ENCODE results near the gene GTPBP6. TPM values are rescaled to one million over a fixed set of nuclear protein-coding genes. Genes with fewer than 3 reads are reported as not detected.
A peak's percentile ranks its signal among the peaks of the same experiment; 100 is the strongest.

GTPBP6 gene
- total and polyA plus RNA-seq, 12 donors: 5.3 to 57.1 (median 38.1) TPM

- no peaks in the 10 kb centered on the region for H3K4me1 ChIP-seq (replicated peaks in 1 of 2)
- TF ChIP-seq CTCF (IDR thresholded peaks at IDR 0.05) (no peak), POLR2A (IDR thresholded peaks at IDR 0.05) (no peak)
- no peaks in the 10 kb centered on the region for H3K27me3 ChIP-seq
- H3K9me3 ChIP-seq (replicated peaks in 1 of 3): no peaks in the 10 kb centered on the region
- 89 to 96% (median 92%) methylated on average over 19 of the region's 19 CpGs for WGBS, 4 donors
- no peak overlapping the region for H3K4me3 ChIP-seq
- peak in 1 of 7 donors; percentile 13 for DNase-seq
- peaks cover 0 to 22% of the 10 kb centered on the region in 2 donors for H3K36me3 ChIP-seq (replicated peaks in 1 of 2)
- H3K27ac ChIP-seq: no peak overlapping the region
- intact Hi-C loops (cut with DNase I): no loop called here
Observed at GRCh38 chrX:302975-303374, 15.6 kb downstream of the GTPBP6 start.

GRCh38 chrX:300334-300733 lies 18.3 kb downstream of the GTPBP6 start:
- DNase-seq: no peak
- H3K9me3 ChIP-seq (replicated peaks in 1 of 3): no peaks in the 10 kb centered on the region
- intact Hi-C loops (cut with DNase I): no loop called here
- H3K27ac ChIP-seq: no peak overlapping the region
- no peaks in the 10 kb centered on the region for H3K27me3 ChIP-seq
- no peak overlapping the region for H3K4me3 ChIP-seq
- TF ChIP-seq POLR2A (IDR thresholded peaks at IDR 0.05): no peak
- TF ChIP-seq CTCF (IDR thresholded peaks at IDR 0.05): no peak
- H3K36me3 ChIP-seq (replicated peaks in 1 of 2): peaks cover 0 to 6% of the 10 kb centered on the region in 2 donors
- no peaks in the 10 kb centered on the region for H3K4me1 ChIP-seq (replicated peaks in 1 of 2)
- 89 to 97% (median 93%) methylated on average over 8 of the region's 8 CpGs for whole genome bisulfite sequencing, 4 donors

GRCh38 chrX:298993-299392 lies 19.6 kb downstream of the GTPBP6 start:
- H3K27me3 ChIP-seq: no peaks in the 10 kb centered on the region
- intact Hi-C loops (cut with DNase I): no loop called here
- H3K36me3 ChIP-seq (replicated peaks in 1 of 2): no peaks in the 10 kb centered on the region
- DNase-seq: peak in 1 of 7 donors; percentile 8
- H3K4me3 ChIP-seq: no peak overlapping the region
- no peak overlapping the region for H3K27ac ChIP-seq
- H3K4me1 ChIP-seq (replicated peaks in 1 of 2): no peaks in the 10 kb centered on the region
- 97 to 98% (median 97%) methylated on average over 24 to 36 of the region's 36 CpGs for WGBS, 4 donors
- TF ChIP-seq POLR2A (IDR thresholded peaks at IDR 0.05) (no peak), CTCF (IDR thresholded peaks at IDR 0.05) (no peak)
- H3K9me3 ChIP-seq (replicated peaks in 1 of 3): no peaks in the 10 kb centered on the region

- 93 to 96% (median 94%) methylated on average over 17 to 21 of the region's 21 CpGs for WGBS, 4 donors
- peaks cover 0 to 17% of the 10 kb centered on the region in 2 donors for H3K36me3 ChIP-seq (replicated peaks in 1 of 2)
- no peaks in the 10 kb centered on the region for H3K27me3 ChIP-seq
- H3K9me3 ChIP-seq (replicated peaks in 1 of 3): no peaks in the 10 kb centered on the region
- H3K4me1 ChIP-seq (replicated peaks in 1 of 2): no peaks in the 10 kb centered on the region
- no peak overlapping the region for H3K4me3 ChIP-seq
- no peak overlapping the region for H3K27ac ChIP-seq
- no peak for TF ChIP-seq POLR2A (IDR thresholded peaks at IDR 0.05)
- TF ChIP-seq CTCF (IDR thresholded peaks at IDR 0.05): no peak
- intact Hi-C loops (cut with DNase I): no loop called here
- DNase-seq: no peak
Observed at GRCh38 chrX:295136-295535, 23.5 kb downstream of the GTPBP6 start.

All from adrenal gland (tissue), 12 donors.